HG02678 (cell line): ENCODE data around the gene SEC14L2.
"Not testable (repeated sequence)": the region's sequence is repeated elsewhere in the genome, so short reads cannot be mapped to it uniquely, and the experiment has no call there.

Source experiments
- ATAC-seq: cut with Tn5 transposase; IDR thresholded peaks from one replicate; pipeline ENCODE4 v1.9.1; 2021; ENCODE audit warnings: mild to moderate bottlenecking, moderate library complexity; ENCODE audit not compliant: unreplicated experiment

The SEC14L2 gene

DNA sequence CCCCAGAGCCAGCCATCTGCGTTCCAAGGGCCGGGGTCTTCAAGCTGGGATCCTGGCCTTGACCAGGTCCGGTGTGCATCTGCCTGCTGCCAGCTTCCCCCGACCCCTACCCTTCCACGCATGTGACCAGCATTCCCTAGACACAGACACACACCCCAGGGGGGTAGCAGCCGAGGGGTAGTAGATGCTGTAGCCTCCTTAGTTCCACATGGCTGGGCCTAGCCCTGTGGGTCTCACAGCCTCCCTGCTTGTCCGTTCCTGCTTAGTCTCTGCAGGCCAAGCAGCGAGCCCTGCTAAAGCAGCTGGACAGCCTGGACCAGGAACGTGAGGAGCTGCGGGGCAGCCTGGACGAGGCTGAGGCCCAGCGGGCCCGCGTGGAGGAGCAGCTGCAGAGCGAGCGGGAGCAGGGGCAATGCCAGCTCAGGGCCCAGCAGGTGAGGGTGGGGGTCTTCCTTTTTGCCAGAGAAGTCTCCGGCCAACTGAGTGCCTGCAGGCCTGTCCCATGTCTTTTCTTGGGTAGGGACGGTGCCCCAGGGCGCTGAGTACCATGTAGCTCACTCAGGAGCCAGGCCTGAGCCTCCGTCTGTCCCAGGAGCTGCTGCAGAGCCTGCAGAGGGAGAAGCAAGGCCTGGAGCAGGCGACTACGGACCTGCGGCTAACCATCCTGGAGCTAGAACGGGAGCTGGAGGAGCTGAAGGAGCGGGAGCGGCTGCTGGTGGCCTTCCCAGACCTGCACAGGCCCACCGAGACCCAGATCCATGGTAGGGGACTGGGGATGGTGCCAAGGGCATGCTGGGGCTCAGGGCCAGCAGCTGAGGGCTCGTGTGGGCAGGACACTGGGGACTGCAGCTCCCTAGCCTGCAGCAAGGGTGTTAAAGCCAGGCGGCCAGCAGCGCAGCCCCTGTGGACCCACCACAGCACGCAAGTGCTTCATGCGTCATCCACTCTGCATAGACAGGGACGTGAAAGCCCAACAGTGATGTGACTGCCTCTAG, 23.2 kb upstream of the SEC14L2 start:
- ATAC-seq = no peak

DNA sequence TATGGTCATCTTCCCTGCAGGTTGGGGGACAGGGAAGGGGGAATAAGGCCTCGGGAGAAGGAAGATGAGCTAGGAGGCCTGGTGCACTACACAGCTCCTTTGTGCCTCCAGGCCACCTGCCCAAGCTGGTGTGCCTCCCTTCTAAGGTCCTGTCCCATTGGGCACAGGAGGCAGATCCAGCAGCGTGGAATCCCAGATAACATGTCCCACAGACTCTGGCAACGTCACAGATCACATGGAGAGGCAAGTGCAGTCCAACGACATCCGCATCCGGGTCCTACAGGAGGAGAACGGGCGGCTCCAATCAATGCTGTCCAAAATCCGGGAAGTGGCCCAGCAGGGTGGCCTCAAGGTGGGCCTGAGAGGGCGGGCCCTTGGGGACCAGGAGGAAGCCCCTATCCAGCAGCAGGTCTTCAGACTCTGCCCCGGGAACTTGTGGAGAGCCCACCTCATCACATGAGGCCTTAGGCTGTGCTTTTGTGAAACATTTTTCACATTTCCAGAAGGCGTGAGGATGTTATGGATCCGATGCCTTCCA, 21.4 kb upstream of the SEC14L2 start:
- no peak for ATAC-seq

- no peak for ATAC-seq
Observed at GRCh38 chr22:30380011-30380410, 16.8 kb upstream of the SEC14L2 start.

DNA sequence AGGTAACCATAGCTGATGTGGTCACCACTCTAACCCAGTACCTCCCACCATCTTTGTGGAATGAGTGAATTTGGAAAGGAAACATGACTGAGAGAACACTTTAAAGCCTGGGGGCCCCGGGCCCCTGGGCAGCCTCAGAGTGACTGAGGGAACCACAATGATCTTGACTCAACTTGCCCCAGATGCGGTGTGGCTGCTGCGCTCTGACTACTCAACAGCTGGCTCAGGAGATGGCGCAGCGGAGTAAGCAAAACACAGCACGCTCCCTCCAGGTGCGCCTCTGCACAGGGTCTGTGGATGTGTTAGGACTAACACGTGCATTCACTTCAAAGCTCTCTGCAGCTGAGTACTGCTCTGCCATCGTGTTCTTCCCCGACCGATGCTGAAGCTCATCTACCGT, 15.6 kb upstream of the SEC14L2 start:
- ATAC-seq = no peak

DNA sequence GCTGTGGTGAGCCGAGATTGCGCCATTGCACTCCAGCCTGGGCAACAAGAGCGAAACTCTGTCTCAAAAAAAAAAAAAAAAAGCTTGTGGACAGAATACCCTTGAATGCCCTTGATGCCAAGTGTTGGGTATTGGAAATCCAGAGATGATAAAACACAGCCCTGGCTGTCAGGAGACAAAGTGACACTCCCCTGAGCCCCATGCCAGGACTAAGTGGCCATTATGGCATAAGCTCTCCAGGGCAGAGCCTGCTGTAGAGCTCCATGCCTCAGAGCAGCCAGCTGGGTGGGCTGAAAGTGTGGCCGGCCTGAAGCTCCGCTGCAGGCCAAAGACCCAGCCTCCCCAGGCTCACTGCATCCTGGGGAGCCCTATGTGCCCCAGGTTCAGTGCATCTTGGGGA, 14.5 kb upstream of the SEC14L2 start:
- ATAC-seq = no peak

DNA sequence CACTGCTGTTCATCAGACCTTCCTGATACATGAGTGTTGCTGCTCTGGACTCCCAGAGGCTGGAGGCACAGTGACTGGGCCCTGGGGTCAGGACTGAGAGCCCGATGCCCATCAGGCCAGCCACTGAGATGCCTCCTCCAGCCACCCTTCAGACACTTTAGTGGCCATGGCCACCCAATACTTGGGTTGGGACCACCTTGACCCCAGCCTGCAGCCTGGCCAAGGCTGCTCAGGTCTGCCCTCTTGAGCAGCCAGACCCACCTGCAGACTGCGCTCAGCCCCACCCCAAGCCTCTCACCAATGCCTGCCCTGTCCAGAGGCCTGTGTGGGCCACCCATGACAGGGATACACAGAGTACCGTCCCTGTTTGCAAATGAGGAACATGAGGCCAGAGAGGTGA, 13.8 kb upstream of the SEC14L2 start:
- ATAC-seq = no peak

DNA sequence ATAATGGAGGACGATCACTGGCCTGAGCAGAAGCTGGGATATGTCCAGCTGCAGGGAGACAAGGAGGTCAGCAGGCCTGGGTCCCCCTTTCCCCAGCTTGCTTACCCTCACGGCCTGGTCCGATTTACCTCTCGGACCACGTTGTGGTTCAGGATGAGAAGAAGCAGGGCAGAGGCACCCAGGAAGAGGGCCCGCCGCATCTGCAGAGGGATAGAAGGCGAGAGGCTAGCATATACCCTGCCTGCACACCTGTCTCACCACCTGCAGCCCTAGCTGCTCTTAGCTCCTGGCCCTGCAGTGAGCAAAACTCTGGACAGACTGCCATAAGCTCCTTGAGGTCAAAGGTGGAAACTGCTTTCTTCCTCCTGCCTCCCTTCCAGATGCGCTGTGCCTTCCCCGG, 10.9 kb upstream of the SEC14L2 start:
- no peak for ATAC-seq

- no peak for ATAC-seq
Observed at GRCh38 chr22:30386608-30386959, 10.2 kb upstream of the SEC14L2 start.

- peak; percentile 77 for ATAC-seq
Observed at GRCh38 chr22:30386960-30387827, 9.6 kb upstream of the SEC14L2 start, which contains the start of gene RNF215. RNF215 (minus strand) TSS chr22:30387411; CDS start chr22:30387313, 98 bp downstream.

- ATAC-seq = no peak
Observed at GRCh38 chr22:30390974-30391691, 5.7 kb upstream of the SEC14L2 start.

- ATAC-seq = no peak
Observed at GRCh38 chr22:30392661-30393321, 4.0 kb upstream of the SEC14L2 start.

GRCh38 chr22:30393322-30393680, 3.5 kb upstream of the SEC14L2 start:
- no peak for ATAC-seq

GRCh38 chr22:30393885-30394284, 2.9 kb upstream of the SEC14L2 start:
- no peak for ATAC-seq

DNA sequence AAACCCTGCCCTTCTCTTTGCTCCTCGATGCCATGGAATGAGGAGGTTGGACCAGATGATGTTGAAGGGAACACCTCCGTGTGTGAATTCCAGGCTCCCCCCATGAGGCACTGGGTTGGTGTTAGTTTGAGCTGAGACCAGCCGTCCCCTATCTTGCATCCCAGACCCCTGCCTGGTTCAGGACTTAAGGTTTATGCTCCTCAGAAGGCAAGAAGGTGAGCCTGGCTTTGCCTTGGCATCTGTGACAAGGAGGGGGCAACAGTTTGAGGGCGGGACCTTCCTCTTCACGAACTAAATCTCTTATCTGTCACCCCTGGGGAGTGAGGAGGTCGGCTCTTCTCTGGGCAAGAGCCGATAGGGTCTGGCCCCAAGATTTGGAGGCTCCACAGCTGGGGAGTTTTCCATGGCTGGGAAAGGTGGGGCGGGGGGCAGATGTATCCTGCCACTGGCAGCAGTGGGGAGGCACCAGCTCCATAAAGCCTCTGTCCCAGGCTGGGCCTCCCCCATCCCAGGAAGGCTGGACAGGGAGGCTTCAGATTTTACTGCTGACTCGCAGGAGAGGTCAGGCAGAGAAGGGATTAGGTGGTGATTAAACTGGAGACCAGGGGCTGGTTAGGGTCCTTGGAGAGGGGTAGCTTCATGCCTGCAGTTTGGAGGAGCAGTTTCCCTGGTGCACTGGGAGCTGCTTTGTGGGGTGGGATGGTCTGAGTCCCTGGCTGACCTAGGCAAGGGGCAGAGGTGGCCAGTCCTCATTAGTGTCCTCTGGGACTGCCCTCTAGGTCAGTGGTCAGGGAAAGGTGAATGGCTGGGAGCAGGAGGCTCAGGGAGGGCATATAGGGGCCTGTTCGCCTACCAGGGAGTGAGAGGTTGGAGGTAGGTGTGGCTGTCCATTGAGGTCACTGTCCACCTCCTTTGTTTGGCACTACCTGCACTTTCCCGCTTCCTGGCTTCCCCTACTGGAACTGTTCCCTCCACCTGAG, 1.1 kb downstream of the SEC14L2 start:
- ATAC-seq = no peak

GRCh38 chr22:30398685-30399680, 2.2 kb downstream of the SEC14L2 start:
- no peak for ATAC-seq

GRCh38 chr22:30399718-30400117, 2.9 kb downstream of the SEC14L2 start:
- ATAC-seq = no peak

DNA sequence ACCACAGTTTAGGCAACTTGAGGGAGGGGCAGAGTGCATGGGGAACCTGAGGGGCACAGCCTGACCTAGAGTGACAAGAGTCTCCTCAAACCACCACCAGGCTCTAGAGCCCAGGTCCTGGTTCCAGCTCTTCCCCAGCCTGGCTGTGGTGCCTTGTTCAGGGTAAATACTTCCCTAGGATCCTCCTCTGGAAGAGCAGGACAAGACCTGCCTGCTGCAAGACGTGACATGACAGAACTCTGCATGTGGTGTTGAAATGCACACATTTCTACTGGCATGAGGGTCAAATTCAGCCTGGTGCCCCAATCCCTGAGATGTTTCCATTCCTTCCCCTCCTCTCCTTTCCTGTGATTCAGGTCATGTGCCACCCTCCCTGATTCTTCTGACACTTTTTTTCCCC, 3.3 kb downstream of the SEC14L2 start:
- no peak for ATAC-seq

- ATAC-seq = not testable (repeated sequence)
Observed at GRCh38 chr22:30401024-30401423, 4.2 kb downstream of the SEC14L2 start.
